ENCODE data around the gene PYGB. TPM values are rescaled to one million over a fixed set of nuclear protein-coding genes. Genes with fewer than 3 reads are reported as not detected.
"Not testable (repeated sequence)": the region's sequence is repeated elsewhere in the genome, so short reads cannot be mapped to it uniquely, and the experiment has no call there.

The PYGB gene
- polyA plus RNA-seq, 3 donors from 2014 or later = 39.3 to 56.0 (median 51.0) TPM

- Mint-ChIP-seq H3K4me3 (no peak overlapping the region), H3K27ac (peak overlapping the region in 3 of 6 donors; percentile 11 to 31 (median 20)), H3K27me3 (ENCODE audit: low read depth in 3 of 3) (no peaks in the 10 kb centered on the region), H3K36me3 (peaks cover 0 to 6% (median 3%) of the 10 kb centered on the region in 3 donors), H3K4me1 (peaks cover 25 to 31% of the 10 kb centered on the region in 2 donors), H3K9me3 (peaks cover 0 to 4% (median 0%) of the 10 kb centered on the region in 6 donors)
- no peak for DNase-seq
Measured at GRCh38 chr20:25327521-25328235, 79.8 kb downstream of the PYGB start.

- Mint-ChIP-seq H3K4me1 (peaks cover 14 to 17% of the 10 kb centered on the region in 2 donors), H3K27me3 (ENCODE audit: low read depth in 3 of 3) (no peaks in the 10 kb centered on the region), H3K27ac (peak overlapping the region in 1 of 6 donors; percentile 67), H3K9me3 (peaks cover 0 to 4% (median 0%) of the 10 kb centered on the region in 6 donors), H3K36me3 (peaks cover 0 to 6% (median 3%) of the 10 kb centered on the region in 3 donors), H3K4me3 (no peak overlapping the region)
- DNase-seq = no peak
Measured at GRCh38 chr20:25328954-25329498, 81.1 kb downstream of the PYGB start.

- H3K4me3 Mint-ChIP-seq; H3K36me3 Mint-ChIP-seq; H3K9me3 Mint-ChIP-seq; H3K27ac Mint-ChIP-seq; DNase-seq; H3K27me3 Mint-ChIP-seq (ENCODE audit: low read depth in 3 of 3): not testable (repeated sequence)
- H3K4me1 Mint-ChIP-seq = peaks cover 7 to 24% of the 10 kb centered on the region in 2 donors
Measured at GRCh38 chr20:25334972-25335371, 87.1 kb downstream of the PYGB start.

GRCh38 chr20:25336561-25337422 lies 88.9 kb downstream of the PYGB start:
- H3K27me3 Mint-ChIP-seq (ENCODE audit: low read depth in 3 of 3) = peaks cover 0 to 2% (median 0%) of the 10 kb centered on the region in 3 donors
- peaks cover 0 to 2% (median 0%) of the 10 kb centered on the region in 6 donors for H3K9me3 Mint-ChIP-seq
- no peak overlapping the region for H3K4me3 Mint-ChIP-seq
- peak overlapping the region in 2 of 6 donors; percentile 36 to 55 for H3K27ac Mint-ChIP-seq
- DNase-seq = no peak
- peaks cover 5 to 10% (median 8%) of the 10 kb centered on the region in 3 donors for H3K36me3 Mint-ChIP-seq
- peaks cover 14 to 31% of the 10 kb centered on the region in 2 donors for H3K4me1 Mint-ChIP-seq

- no peak overlapping the region for H3K4me3 Mint-ChIP-seq
- peaks cover 0 to 2% (median 0%) of the 10 kb centered on the region in 6 donors for H3K9me3 Mint-ChIP-seq
- H3K36me3 Mint-ChIP-seq = peaks cover 5 to 10% (median 8%) of the 10 kb centered on the region in 3 donors
- peaks cover 20 to 42% of the 10 kb centered on the region in 2 donors for H3K4me1 Mint-ChIP-seq
- peaks cover 0 to 2% (median 0%) of the 10 kb centered on the region in 3 donors for H3K27me3 Mint-ChIP-seq (ENCODE audit: low read depth in 3 of 3)
- peak overlapping the region in 5 of 6 donors; percentile 12 to 64 (median 50) for H3K27ac Mint-ChIP-seq
- no peak for DNase-seq
Measured at GRCh38 chr20:25338112-25339023, 90.5 kb downstream of the PYGB start.

GRCh38 chr20:25339608-25340007 lies 91.7 kb downstream of the PYGB start:
- Mint-ChIP-seq H3K4me3 (no peak overlapping the region), H3K4me1 (peaks cover 21 to 51% of the 10 kb centered on the region in 2 donors), H3K27me3 (ENCODE audit: low read depth in 3 of 3) (peaks cover 0 to 2% (median 0%) of the 10 kb centered on the region in 3 donors), H3K27ac (peak overlapping the region in 3 of 6 donors; percentile 2 to 76 (median 5)), H3K36me3 (peaks cover 5 to 10% (median 8%) of the 10 kb centered on the region in 3 donors), H3K9me3 (no peaks in the 10 kb centered on the region)
- DNase-seq = no peak

GRCh38 chr20:25340380-25340779 lies 92.5 kb downstream of the PYGB start:
- H3K4me3 Mint-ChIP-seq = no peak overlapping the region
- peaks cover 27 to 59% of the 10 kb centered on the region in 2 donors for H3K4me1 Mint-ChIP-seq
- peaks cover 0 to 2% (median 0%) of the 10 kb centered on the region in 3 donors for H3K27me3 Mint-ChIP-seq (ENCODE audit: low read depth in 3 of 3)
- peak overlapping the region in 4 of 6 donors; percentile 0 to 78 (median 30) for H3K27ac Mint-ChIP-seq
- H3K36me3 Mint-ChIP-seq = peaks cover 5 to 10% (median 8%) of the 10 kb centered on the region in 3 donors
- DNase-seq = no peak
- no peaks in the 10 kb centered on the region for H3K9me3 Mint-ChIP-seq

GRCh38 chr20:25341716-25342680 lies 94.1 kb downstream of the PYGB start:
- DNase-seq = no peak
- H3K36me3 Mint-ChIP-seq = peaks cover 5 to 8% (median 7%) of the 10 kb centered on the region in 3 donors
- H3K27ac Mint-ChIP-seq = peak overlapping the region in 2 of 6 donors; percentile 29 to 77
- no peak overlapping the region for H3K4me3 Mint-ChIP-seq
- peaks cover 0 to 2% (median 0%) of the 10 kb centered on the region in 3 donors for H3K27me3 Mint-ChIP-seq (ENCODE audit: low read depth in 3 of 3)
- H3K9me3 Mint-ChIP-seq = no peaks in the 10 kb centered on the region
- peaks cover 42 to 75% of the 10 kb centered on the region in 2 donors for H3K4me1 Mint-ChIP-seq

GRCh38 chr20:25344634-25345033 lies 96.7 kb downstream of the PYGB start:
- H3K4me3 Mint-ChIP-seq = no peak overlapping the region
- H3K36me3 Mint-ChIP-seq = no peaks in the 10 kb centered on the region
- H3K4me1 Mint-ChIP-seq = peaks cover 45 to 70% of the 10 kb centered on the region in 2 donors
- no peak for DNase-seq
- peak overlapping the region in 4 of 6 donors; percentile 12 to 65 (median 46) for H3K27ac Mint-ChIP-seq
- no peaks in the 10 kb centered on the region for H3K27me3 Mint-ChIP-seq (ENCODE audit: low read depth in 3 of 3)
- no peaks in the 10 kb centered on the region for H3K9me3 Mint-ChIP-seq

GRCh38 chr20:25345721-25346120 lies 97.8 kb downstream of the PYGB start:
- Mint-ChIP-seq H3K4me1 (peaks cover 41 to 65% of the 10 kb centered on the region in 2 donors), H3K27ac (peak overlapping the region in 1 of 6 donors; percentile 6), H3K4me3 (peak overlapping the region in 2 of 5 donors; percentile 11 to 57), H3K9me3 (no peaks in the 10 kb centered on the region), H3K36me3 (no peaks in the 10 kb centered on the region), H3K27me3 (ENCODE audit: low read depth in 3 of 3) (no peaks in the 10 kb centered on the region)
- no peak for DNase-seq

GRCh38 chr20:25346349-25346748 lies 98.5 kb downstream of the PYGB start:
- peak overlapping the region in 5 of 6 donors; percentile 13 to 79 (median 59) for H3K27ac Mint-ChIP-seq

More at GRCh38 chr20:25346349-25346748, 98.5 kb downstream of the PYGB start:
- Mint-ChIP-seq H3K9me3 (peaks cover 0 to 2% (median 0%) of the 10 kb centered on the region in 6 donors), H3K4me3 (peak overlapping the region; percentile 57 to 78 (median 67)), H3K27me3 (ENCODE audit: low read depth in 3 of 3) (no peaks in the 10 kb centered on the region), H3K36me3 (no peaks in the 10 kb centered on the region), H3K4me1 (peaks cover 43 to 67% of the 10 kb centered on the region in 2 donors)
- DNase-seq = peak; percentile 30 to 36 (median 33)

Data from immature natural killer cell (primary cell).